H1 (cell line): ENCODE data around the gene COA5. TPM values are rescaled to one million over a fixed set of nuclear protein-coding genes. Genes with fewer than 3 reads are reported as not detected.

Source experiments
- ASH2L ChIP-seq: fragments of 200-600, 300-600 bp; sonication (generic); IDR thresholded peaks from one replicate; pipeline ENCODE4 v1.7.1; 2017; ENCODE audit warnings: low read length
- CHD1 ChIP-seq: IDR thresholded peaks from 2 replicates; pipeline ENCODE4 v1.6.1; 2012; ENCODE audit warnings: low read depth, low read length, improper control_type of control experiment
- CREB1 ChIP-seq: IDR thresholded peaks from 2 replicates; pipeline ENCODE4 v1.6.1; 2012; ENCODE audit warnings: inconsistent platforms
- FOSL1 ChIP-seq: IDR thresholded peaks from 2 replicates; pipeline ENCODE4 v1.6.1; 2011; ENCODE audit warnings: mild to moderate bottlenecking, low read depth, low read length, moderate library complexity; ENCODE audit not compliant: insufficient read depth
- POU5F1 ChIP-seq: IDR thresholded peaks from 2 replicates; pipeline ENCODE4 v1.6.1; 2011; ENCODE audit warnings: low read depth, mild to moderate bottlenecking, low read length, moderate library complexity
- SAP30 ChIP-seq: fragments of 300-600 bp; sonication (generic); IDR thresholded peaks from 2 replicates; pipeline ENCODE4 v1.7.1; 2012; ENCODE audit warnings: low read length, moderate library complexity, mild to moderate bottlenecking, inconsistent platforms; ENCODE audit not compliant: insufficient read depth, insufficient replicate concordance
- polyA plus RNA-seq, 7 experiments: library from polyadenylated mRNA; depleted of rRNA in 3 of 7; stranded (reverse) in 5 of 7; unstranded in 2 of 7; fragments of >200 nt in 5 of 7; fragments of 200-250 nt in 2 of 7; gene quantifications; 1 replicate in 5 of 7; 2 replicates in 1 of 7; 4 replicates in 1 of 7; pipeline versions ENCODE4 v1.2.1 to v1.2.3, GENCODE V29; 2011 to 2013; ENCODE audit warnings: missing spikeins in 2 of 7, mixed read lengths in 2 of 7
- total RNA-seq: library from RNA; stranded (reverse); fragmentation: NEBNext Ultra II Directional; extraction: Animal tissue kit (Norgen Biotek cat#: 25700); gene quantifications from 2 replicates; pipeline ENCODE4 v1.2.1, GENCODE V29; 2021
- TF ChIP-seq, protein P1 (sequence below): fragments of 300-600 bp; sonication (generic); IDR thresholded peaks from 2 replicates; pipeline ENCODE4 v1.7.1; 2012; ENCODE audit warnings: low read length, moderate library complexity, mild to moderate bottlenecking, inconsistent platforms; ENCODE audit not compliant: insufficient replicate concordance

The COA5 gene
- total and polyA plus RNA-seq, 2 of the 8 experiments (the other 6 are each of a cell fraction or from before 2014, with no cell fraction given) = 20.3 to 24.7 TPM

DNA sequence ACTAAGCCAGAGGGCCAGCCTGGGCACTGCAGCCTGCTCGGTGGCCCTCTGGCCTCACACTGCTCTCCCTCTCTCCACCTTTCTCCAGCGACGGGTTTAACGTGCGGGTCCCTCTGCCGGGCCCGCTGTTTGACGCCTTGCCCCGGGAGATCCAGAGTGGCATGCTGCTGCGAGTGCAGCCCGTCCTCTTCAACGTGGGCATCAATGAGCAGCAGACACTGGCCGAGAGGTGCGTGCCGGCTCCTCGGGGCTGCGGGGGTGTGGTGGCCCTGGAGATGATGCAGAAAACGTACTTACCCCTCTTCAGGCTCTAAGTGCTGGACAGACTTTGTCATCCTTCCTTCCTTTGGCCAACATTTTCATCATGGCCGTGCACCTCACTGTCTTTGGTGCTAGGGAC lies 42.4 kb downstream of the COA5 start (continued):
- TF ChIP-seq, protein P1, sequence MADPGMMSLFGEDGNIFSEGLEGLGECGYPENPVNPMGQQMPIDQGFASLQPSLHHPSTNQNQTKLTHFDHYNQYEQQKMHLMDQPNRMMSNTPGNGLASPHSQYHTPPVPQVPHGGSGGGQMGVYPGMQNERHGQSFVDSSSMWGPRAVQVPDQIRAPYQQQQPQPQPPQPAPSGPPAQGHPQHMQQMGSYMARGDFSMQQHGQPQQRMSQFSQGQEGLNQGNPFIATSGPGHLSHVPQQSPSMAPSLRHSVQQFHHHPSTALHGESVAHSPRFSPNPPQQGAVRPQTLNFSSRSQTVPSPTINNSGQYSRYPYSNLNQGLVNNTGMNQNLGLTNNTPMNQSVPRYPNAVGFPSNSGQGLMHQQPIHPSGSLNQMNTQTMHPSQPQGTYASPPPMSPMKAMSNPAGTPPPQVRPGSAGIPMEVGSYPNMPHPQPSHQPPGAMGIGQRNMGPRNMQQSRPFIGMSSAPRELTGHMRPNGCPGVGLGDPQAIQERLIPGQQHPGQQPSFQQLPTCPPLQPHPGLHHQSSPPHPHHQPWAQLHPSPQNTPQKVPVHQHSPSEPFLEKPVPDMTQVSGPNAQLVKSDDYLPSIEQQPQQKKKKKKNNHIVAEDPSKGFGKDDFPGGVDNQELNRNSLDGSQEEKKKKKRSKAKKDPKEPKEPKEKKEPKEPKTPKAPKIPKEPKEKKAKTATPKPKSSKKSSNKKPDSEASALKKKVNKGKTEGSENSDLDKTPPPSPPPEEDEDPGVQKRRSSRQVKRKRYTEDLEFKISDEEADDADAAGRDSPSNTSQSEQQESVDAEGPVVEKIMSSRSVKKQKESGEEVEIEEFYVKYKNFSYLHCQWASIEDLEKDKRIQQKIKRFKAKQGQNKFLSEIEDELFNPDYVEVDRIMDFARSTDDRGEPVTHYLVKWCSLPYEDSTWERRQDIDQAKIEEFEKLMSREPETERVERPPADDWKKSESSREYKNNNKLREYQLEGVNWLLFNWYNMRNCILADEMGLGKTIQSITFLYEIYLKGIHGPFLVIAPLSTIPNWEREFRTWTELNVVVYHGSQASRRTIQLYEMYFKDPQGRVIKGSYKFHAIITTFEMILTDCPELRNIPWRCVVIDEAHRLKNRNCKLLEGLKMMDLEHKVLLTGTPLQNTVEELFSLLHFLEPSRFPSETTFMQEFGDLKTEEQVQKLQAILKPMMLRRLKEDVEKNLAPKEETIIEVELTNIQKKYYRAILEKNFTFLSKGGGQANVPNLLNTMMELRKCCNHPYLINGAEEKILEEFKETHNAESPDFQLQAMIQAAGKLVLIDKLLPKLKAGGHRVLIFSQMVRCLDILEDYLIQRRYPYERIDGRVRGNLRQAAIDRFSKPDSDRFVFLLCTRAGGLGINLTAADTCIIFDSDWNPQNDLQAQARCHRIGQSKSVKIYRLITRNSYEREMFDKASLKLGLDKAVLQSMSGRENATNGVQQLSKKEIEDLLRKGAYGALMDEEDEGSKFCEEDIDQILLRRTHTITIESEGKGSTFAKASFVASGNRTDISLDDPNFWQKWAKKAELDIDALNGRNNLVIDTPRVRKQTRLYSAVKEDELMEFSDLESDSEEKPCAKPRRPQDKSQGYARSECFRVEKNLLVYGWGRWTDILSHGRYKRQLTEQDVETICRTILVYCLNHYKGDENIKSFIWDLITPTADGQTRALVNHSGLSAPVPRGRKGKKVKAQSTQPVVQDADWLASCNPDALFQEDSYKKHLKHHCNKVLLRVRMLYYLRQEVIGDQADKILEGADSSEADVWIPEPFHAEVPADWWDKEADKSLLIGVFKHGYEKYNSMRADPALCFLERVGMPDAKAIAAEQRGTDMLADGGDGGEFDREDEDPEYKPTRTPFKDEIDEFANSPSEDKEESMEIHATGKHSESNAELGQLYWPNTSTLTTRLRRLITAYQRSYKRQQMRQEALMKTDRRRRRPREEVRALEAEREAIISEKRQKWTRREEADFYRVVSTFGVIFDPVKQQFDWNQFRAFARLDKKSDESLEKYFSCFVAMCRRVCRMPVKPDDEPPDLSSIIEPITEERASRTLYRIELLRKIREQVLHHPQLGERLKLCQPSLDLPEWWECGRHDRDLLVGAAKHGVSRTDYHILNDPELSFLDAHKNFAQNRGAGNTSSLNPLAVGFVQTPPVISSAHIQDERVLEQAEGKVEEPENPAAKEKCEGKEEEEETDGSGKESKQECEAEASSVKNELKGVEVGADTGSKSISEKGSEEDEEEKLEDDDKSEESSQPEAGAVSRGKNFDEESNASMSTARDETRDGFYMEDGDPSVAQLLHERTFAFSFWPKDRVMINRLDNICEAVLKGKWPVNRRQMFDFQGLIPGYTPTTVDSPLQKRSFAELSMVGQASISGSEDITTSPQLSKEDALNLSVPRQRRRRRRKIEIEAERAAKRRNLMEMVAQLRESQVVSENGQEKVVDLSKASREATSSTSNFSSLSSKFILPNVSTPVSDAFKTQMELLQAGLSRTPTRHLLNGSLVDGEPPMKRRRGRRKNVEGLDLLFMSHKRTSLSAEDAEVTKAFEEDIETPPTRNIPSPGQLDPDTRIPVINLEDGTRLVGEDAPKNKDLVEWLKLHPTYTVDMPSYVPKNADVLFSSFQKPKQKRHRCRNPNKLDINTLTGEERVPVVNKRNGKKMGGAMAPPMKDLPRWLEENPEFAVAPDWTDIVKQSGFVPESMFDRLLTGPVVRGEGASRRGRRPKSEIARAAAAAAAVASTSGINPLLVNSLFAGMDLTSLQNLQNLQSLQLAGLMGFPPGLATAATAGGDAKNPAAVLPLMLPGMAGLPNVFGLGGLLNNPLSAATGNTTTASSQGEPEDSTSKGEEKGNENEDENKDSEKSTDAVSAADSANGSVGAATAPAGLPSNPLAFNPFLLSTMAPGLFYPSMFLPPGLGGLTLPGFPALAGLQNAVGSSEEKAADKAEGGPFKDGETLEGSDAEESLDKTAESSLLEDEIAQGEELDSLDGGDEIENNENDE = no peak
- no peak for TF ChIP-seq POU5F1
- no peak for TF ChIP-seq CREB1
- no peak for TF ChIP-seq CHD1
- TF ChIP-seq FOSL1 = no peak
- TF ChIP-seq SAP30 = no peak
- TF ChIP-seq ASH2L = no peak
